HL-60/S4 treated with retinoic acid at 250 ng/mL for 4 days and 3 days (cell line): ENCODE results near the gene CEPT1.

ENCODE experiments used
- in situ Hi-C: fragments of 300-500 bp; cut with MboI; formaldehyde crosslinking; loops from 2 replicates; pipeline ENCODE4 v1.7.0; 2022; ENCODE audit warnings: low sequenced_read_pairs

The CEPT1 gene

DNA sequence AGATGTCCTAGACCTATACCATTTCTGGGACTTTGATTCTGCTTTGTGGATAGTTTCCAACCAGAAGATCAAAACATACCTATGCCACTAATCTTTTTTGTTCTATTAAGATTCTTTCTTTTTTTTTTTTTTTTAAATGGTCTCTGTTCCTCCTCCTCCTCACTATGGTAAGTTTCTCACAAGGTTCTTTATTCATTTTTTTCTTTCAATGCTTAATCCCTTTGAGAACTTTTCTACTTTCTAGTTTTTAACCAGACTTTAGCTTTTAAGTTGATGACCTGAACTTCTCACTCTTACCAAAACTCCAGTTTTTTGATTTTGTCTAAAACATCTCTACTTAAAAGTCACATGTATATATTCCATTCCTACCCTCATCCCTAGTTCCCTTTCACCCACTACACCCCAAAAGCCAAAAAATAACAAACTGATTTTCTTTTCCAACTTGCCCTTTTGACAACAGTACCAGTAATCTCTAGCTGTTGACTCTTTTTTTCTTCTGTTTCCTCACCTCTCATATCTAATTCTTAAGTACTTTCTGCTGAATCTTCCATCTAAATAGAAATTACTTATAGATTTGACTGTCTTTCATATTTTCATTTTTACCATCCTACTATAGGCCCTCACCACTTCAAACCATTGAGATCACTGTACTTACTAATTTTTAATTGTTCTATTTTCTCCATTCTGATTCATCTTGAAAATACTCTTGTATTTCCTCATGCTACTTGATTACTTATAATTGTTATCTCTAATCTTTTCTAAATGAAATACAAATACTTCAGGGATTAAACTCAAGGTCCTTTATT is 6.1 kb downstream of the CEPT1 start:
- in situ Hi-C loops, result no loop called here

DNA sequence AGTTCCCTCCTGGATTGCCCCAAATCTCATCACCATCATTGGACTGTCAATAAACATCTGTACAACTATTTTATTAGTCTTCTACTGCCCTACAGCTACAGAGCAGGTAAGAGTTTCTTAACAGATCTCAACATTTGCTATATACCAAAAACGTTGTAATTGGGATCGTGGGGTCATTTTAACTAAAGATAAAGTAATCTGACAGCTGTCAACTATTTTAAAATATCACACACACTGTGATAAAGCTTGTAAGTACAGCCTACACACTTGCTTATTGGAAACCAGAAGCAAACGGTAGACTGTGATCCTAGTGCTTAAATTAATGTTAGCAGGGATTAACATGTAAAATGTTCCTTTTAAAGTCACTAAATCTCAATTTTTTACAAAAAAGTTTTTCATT is 7.9 kb downstream of the CEPT1 start:
- in situ Hi-C loops, result no loop called here

DNA sequence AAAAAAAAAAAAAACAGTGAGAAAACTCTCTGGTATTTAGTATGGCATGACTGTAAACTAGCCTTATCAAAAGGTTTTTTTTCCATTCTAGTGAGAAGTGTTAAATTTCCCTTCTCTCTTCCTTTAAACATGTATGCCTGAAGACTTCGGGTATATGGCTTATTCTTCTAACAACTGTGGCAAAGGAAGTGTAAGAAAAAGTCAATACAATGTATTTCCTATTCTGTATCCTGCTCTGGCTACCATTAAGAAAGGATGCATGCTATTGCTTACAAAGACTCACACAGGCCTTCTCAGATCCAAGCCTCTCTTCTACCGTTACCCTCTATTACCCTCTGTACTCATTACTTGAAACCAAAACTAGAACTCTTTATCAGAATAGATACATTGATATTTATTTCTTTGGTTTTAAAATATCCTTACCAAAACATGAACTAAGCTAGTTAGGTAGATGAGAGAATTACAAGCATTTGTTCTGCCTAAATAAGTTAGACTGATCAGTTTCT is 8.4 kb downstream of the CEPT1 start:
- in situ Hi-C loops, result no loop called here

DNA sequence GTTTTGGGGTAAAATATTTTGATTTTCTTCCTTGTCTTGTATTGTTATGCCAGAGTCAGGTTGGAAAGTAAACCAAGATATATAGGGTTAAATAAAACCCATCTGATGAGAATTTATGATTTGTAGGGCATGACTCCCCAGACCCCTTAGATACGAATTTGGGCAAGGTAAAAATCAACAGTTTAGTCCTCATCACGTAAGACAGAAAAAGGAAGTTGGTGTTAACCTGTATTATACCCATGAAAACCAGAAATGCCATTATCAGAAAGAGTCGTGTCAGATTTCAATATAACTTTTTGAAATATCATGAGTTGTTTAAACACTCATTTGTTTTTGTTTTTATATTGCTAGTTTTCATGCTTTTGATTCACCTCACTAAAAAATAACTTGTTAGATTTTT is 11.8 kb downstream of the CEPT1 start:
- in situ Hi-C loops, result no loop called here

DNA sequence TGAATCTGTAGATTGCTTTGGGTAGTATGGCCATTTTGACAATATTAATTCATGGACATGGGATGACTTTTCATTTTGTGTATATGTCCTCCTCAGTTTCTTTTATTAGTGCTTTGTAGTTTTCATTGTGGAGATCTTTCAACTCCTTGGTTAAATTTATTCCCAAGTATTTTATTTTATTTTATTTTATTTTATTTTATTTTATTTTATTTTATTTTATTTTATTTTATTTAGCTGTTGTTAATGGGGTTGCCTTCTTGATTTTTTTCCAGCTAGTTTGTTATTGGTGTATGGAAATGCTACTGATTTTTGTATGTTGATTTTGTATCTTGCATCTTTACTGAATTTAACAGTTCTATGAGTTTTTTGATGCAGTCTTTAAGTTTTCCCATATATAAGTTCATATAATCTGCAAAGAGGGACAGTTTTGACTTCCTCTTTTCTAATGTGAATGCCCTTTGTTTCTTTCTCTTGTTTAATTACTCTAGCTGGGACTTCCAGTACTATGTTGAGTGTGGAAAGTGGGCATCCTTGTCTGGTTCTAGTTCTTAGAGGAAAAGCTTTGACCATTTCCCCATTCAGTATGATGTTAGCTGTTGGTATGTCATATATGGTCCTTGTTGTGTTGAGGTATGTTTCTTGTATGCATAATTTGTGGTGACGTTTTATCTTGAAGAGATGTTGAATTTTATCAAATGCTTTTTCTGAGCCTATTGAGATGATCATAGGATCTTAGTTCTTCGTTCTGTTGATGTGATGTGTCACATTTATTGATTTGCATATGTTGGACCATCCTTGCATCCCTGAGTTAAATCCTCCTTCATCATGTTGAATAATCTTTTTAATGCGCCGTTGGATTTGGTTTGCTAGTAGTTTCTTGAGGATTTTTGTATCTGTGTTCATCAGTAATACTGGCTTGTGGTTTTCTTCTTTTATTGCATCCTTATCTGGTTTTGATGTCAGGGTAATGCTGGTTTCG is 14.3 kb downstream of the CEPT1 start:
- in situ Hi-C loops, result no loop called here

DNA sequence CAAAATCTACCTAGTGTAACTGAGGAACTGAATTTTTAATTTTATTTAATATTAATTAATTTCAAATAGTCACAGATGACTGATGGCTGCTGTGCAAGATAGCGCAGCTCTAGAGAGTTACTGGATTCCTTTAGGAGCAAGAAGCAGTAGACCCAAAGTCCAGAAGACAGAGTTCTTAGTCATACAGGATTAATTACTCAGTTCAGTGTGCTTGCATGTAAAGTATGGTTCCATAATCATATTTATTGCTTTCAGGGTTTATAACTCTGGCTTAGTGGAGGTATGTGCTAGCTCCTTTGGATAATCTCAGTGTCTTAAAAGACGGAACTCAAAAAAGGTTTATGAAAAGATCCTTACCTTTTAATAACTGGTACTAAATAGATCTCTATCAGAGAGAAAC is 17.4 kb downstream of the CEPT1 start:
- in situ Hi-C loops, result no loop called here

DNA sequence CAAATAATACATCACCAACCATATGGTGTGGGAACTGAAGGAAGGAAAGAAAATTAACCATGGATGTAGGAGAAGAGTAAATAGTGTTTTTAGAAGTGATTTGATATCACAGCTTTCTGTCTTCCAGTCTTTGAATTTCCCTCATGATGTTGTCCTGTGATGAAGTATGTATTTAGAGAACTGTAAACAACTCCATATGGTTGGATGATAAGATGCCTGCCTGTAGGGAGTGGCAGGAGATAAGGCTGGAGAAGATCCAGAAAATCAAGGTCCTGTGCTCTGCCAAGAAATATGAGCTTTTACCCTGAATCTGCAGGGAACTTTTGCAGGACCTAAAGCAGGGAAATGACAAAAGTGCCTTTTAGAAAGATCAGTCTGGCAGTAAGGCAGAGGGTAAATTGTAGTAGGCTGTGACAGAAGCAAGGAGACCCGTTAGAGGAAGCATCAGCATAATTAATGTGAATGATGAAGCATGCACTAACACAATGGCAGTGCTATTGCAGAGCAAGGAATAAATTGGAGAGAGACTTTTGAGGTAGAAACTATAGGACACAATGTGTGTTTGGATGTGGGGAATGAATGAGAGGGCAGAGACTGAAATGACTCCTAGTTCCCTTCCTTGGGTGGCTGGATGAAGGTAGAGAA is 21.9 kb downstream of the CEPT1 start:
- in situ Hi-C loops, result no loop called here

DNA sequence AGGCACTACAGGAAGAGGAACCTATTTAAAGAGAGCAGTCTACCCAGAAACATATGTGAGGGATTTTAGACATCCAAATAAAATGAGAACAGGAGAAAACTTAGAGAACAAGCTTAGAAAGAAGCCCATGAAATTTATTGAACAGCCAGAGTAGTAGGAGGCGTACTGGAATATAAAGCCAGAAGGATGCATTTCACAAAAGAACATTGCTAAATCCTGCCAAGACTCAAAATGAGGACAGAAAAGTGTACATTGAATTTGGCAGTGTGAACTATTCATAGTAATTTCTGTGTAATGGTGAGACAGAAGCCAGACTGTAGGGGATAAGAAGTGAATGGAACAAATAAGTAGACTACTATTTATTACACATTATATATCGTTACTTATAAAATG is 22.5 kb downstream of the CEPT1 start:
- in situ Hi-C loops, result no loop called here

DNA sequence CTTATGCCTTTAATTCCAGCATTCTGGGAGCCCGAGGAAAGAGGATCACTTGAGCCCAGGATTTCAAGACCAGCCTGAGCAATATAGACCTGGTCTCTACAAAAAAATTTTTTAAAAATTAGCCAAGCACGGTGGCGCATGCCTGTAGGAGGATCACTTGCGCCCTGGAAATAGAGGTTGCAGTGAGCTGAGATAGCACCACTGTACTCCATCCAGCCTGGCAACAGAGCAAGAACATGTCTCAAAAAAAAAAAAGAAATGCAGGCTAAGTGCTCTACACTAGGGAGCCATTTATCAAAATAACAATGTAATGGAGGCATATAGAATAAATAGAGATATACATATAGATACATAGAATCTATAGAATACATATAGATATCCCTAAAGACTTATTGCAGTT is 23.3 kb downstream of the CEPT1 start:
- in situ Hi-C loops, result no loop called here

DNA sequence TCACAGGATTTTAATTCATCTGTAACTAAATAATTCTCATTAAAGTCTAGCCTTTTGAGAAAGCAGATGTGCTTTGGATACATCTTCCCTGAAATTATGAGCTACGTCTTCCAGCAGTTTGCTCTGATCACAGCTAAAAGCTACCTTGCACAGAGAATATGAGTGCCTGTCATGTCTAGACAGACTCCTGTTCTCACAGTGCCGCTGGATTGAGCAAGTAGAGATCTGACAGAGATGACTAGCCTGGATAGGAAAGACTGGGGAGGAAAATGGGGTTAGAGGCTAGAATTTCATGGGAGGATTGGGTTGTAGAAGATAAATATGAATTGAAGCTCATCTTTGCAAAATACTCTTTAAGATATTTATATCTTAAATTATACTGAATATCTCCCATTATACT is 24.1 kb downstream of the CEPT1 start:
- in situ Hi-C loops, result no loop called here

DNA sequence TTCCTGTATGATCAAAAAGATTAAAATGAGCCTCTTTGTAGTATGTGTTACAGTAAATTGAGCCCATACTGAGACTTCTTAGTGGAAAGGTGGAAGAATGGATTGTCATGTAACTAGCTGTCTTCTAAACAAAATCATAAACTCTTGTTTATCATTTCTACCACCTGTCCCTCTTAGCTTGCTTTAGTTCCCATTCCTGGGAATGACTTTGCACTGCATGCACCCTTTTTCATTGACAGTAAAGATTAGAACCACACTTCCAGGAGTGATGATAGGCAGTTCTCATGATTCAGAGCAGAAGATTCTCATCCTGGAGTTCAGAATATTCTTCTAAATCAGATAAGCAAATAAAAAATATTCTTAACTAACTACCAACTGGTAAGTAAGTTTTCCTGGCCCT is 32.4 kb downstream of the CEPT1 start:
- in situ Hi-C loops, result no loop called here

DNA sequence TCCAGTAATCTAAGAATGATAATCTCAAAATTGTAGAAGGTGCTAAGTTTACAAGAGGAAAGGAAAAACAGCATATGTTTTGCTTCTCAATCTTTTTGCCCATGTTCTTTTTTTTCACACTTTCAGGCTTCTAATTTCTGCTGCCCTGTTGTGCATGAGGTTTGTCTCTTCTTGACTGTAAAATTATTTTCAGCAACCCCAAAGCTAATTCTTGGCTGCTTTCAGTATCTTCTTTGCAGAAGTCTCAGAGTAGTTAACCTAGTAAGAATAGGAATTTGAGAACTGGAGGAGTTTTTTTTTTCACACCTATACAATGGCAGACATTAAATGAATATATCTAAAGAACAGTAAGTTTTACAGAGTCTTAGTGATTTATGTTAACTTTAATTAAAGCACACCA is 34.0 kb downstream of the CEPT1 start:
- in situ Hi-C loops, result no loop called here

DNA sequence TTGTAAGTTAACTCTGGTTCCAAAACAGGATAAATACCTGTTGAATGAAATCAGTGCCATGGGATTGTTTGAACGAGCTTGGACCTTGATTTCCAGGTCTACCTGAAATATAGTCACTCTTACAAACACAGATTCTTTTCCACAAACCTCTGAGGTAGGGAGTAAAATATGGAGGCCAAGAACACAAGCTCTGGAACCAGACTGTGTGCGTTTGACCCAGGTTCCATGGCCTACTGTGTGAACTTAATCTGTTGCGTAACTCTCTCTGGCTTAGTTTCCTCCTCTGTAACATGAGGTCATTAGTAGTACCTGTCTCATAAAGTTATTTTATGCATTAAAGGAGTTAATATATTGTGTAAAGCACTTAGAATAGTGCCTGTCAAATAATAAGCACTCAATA is 35.3 kb downstream of the CEPT1 start:
- in situ Hi-C loops, result no loop called here

DNA sequence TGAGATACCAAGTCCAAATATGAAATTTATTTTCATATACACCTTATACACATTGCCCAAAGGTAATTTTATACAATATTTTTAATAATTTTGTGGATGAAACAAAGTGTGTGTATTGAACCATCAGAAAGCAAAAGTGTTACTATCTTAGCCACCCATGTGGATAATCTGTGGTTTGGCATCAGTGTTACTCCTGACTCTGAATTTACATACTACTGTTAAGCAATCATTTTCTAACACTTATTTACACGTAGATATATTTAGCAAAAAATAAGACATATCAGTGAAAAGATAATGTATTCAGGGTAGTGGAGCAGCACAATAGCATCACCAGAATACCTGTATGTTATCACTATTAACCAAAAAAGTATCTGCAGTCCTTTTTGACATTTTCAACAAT is 36.7 kb downstream of the CEPT1 start:
- in situ Hi-C loops, result no loop called here

DNA sequence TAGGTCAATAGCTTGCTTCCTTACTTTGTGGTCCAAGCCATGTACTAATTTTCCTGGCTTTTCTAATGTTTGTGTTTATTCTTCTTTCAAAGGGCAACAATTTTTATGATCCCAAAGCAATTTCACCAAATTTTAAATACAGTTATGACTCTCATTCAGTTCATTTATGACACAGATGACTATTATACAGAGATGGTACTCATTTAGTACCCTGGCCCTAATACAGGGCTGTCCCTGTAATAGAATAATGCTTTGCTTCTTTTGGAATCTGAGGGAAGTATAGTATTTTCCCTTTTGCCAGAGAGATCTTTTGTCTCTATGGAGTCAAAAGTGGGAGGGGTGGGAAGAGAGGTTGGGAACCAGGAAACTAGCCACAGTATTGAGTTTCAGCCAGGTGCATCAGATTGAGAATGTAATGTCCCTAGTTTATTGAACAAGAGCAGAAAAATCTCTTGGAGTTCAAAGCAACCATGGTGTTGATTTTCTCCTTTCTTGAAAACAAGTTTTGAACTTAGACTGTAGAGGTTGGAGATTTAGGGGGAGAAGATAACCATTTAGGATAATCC is 40.0 kb downstream of the CEPT1 start:
- in situ Hi-C loops, result no loop called here

DNA sequence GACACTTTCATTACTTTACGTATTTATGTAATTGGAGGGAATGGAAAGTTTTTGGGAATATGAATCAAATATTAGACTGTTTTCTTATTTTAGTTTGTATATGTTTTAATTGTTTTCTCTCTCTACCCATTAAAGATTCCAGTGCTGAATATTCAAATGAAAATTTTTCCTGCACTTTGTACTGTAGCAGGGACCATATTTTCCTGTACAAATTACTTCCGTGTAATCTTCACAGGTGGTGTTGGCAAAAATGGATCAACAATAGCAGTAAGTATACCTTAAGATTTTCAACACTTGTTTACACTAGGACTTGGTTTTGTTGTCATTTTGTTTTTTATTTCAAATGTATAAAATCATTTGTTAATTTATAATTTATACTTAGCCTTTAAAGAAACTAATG is 42.0 kb downstream of the CEPT1 start:
- in situ Hi-C loops, result no loop called here

DNA sequence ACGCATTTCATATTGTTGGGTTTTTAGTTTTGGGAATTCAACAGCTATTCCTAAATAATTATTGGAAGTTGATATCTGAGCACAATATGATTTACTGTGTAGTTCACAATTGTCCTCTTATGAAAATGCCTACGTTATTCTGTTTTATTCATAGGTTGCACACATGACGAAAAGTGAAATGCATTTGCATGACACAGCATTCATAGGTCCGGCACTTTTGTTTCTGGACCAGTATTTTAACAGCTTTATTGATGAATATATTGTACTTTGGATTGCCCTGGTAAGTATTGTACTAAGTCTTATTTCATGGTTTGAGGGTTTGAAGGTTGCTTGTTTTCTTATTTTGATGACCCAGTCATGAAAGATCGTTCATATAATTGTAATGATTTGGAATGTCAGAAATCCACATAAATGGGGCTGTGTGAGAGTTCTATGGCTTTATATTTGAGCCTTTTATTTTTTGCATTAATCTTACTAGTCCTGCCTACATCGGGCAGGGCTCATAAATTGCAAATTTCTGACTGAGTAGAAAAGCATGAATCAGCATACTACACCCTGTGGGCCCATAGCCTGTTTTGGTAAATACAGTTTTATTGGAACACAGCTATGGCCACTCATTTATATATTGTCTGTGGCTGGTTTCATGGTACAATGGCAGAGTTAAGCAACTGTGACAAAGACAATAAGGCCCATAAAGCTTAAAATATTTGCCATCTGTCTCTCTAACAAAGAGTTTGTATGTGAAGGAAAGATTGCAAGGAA is 43.5 kb downstream of the CEPT1 start:
- in situ Hi-C loops, result no loop called here

DNA sequence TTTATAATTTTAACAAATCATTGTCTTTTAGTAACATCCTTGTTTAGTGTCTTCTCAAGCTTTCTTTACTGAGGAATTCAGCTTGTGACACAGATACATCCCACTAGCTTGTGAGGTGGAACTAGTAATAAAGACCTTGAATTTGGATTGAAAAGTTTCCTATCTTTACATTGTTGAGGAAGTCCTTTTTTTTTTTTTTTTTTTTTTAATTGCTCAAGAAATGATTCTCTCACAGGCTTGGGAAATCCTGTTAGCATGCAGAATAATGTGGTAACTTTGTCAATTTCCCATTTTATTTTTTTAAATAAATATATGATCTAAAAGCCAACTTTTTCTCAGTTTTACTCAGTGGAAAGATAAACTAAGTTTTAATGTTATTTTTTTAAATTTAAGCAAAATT is 44.6 kb downstream of the CEPT1 start:
- in situ Hi-C loops, result no loop called here

DNA sequence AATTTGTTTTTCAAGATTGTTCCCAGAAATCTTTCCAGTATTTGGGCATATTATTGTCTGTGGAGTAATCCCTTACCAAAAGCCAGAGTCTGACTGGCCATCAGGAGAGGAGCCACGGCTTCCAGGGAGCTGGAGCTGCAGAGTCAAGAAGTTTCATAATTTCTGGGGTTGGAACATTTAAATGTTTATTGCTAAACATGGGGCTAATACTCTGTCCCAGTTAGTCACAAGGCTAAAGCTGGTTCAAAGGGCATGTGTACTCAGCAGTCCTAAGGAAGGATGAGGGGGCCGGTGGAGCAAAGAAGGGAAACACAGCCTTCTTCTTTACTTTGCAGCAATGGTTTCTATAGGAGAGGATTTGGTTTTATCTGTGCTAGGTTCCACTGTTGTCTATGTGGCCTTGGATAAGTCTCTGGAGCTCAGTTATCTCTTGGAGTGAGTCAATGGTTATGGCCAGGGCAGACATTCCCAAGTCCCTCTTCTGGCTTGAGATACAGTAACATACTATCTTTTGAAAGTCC is 51.0 kb downstream of the CEPT1 start:
- in situ Hi-C loops, result no loop called here

DNA sequence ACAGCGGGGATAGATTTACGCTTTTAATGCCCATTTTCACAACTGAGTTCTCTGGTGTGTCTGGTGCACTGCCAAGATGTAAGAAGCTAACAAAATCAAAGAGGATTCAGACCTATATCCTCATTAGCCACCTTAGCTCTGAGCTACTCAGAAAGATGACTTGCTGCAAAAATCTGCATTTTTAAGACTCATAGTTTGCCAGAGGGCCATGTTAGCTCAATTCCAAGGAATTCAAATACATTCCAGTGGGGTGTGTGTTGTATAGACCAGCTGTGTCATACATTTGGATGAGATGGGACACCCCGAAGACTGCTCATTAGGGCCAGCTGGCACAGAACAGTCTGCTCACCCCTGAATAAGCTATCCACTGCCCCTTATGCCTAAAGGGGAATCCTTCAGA is 51.5 kb downstream of the CEPT1 start:
- in situ Hi-C loops, result no loop called here
